Measurements from ENCODE around the gene GLI1. TPM values are rescaled to one million over a fixed set of nuclear protein-coding genes. Genes with fewer than 3 reads are reported as not detected.

GLI1 gene
- total RNA-seq, 1 donor from 2014 or later, result 1.3 TPM

GRCh38 chr12:57521525-57522010 lies 62.0 kb downstream of the GLI1 start:
- peak overlapping the region; percentile 98 for H3K4me3 Mint-ChIP-seq
- peaks cover 59% of the 10 kb centered on the region for H3K4me1 Mint-ChIP-seq
- no peak for TF ChIP-seq CTCF (IDR thresholded peaks at IDR 0.05)
- H3K27me3 Mint-ChIP-seq, result no peaks in the 10 kb centered on the region
- H3K36me3 Mint-ChIP-seq (ENCODE audit: low read depth), result peaks cover 60% of the 10 kb centered on the region
- no peak for ATAC-seq (ENCODE audit: low read depth)
- H3K27ac Mint-ChIP-seq, result peak overlapping the region; percentile 99
- CTCF ChIA-PET, result no interaction called here
- DNase-seq, result peak; percentile 31
- intact Hi-C loops (cut with micrococcal nuclease), result loop anchor here (1.0 to 5.0 kb wide), 10 partner anchors 26 to 1694 kb away; partner anchors contain the start of genes CDK4, DCTN2, DNAJC14 and PIP4K2C
- H3K9me3 Mint-ChIP-seq, result no peaks in the 10 kb centered on the region
- POLR2A ChIA-PET, result interaction anchor here (1.5 to 3.5 kb wide), 3 partner anchors 41 to 231 kb away, joined by 3 to 26 read pairs (median 9); partner anchors contain the start of genes ARHGAP9 and CDK4

Other genes starting within 250 kb of the GLI1 start
- gene NXPH4, start 243.0 kb upstream of the GLI1 start, total RNA-seq, result 3.4 and 3.5 TPM in 2 replicates
- 268 and 270 TPM in 2 replicates for gene SHMT2, start 230.1 kb upstream of the GLI1 start, total RNA-seq
- gene STAC3, start 208.6 kb upstream of the GLI1 start, total RNA-seq, result 4.6 and 5.5 TPM in 2 replicates
- gene R3HDM2, start 28.7 kb upstream of the GLI1 start, total RNA-seq, result 74.2 and 75.6 TPM in 2 replicates
- gene INHBC, start 25.0 kb upstream of the GLI1 start, total RNA-seq, result 0.10 TPM in 1 of 2 replicates, not detected in the other
- gene INHBE, start 4.5 kb upstream of the GLI1 start, total RNA-seq, result 0.07 and 0.29 TPM in 2 replicates
- 98.8 and 104 TPM in 2 replicates for gene ARHGAP9, start 20.1 kb downstream of the GLI1 start, total RNA-seq
- gene MARS1, start 28.3 kb downstream of the GLI1 start, total RNA-seq, result 368 and 425 TPM in 2 replicates
- 30.5 and 34.3 TPM in 2 replicates for gene DDIT3, start 60.7 kb downstream of the GLI1 start, total RNA-seq
- 96.0 and 105 TPM in 2 replicates for gene MBD6, start 63.0 kb downstream of the GLI1 start, total RNA-seq
- gene DCTN2, start 87.4 kb downstream of the GLI1 start, total RNA-seq, result 83.3 and 91.8 TPM in 2 replicates
- 0.13 and 0.15 TPM in 2 replicates for gene KIF5A, start 90.3 kb downstream of the GLI1 start, total RNA-seq
- gene PIP4K2C, start 131.4 kb downstream of the GLI1 start, total RNA-seq, result 16.5 and 17.9 TPM in 2 replicates
- gene DTX3, start 145.0 kb downstream of the GLI1 start, total RNA-seq, result 3.7 and 3.9 TPM in 2 replicates
- not detected in 2 replicates for gene ARHGEF25, start 151.7 kb downstream of the GLI1 start, total RNA-seq
- 0.31 and 0.51 TPM in 2 replicates for gene B4GALNT1, start 173.4 kb downstream of the GLI1 start, total RNA-seq
- gene OS9, start 234.3 kb downstream of the GLI1 start, total RNA-seq, result 166 TPM in 2 replicates

Measured in activated B cell treated with CpG ODN at 0.5 μM for 24 hours (primary cell).